ENCODE data around the gene NOL4L. TPM values are rescaled to one million over a fixed set of nuclear protein-coding genes. Genes with fewer than 3 reads are reported as not detected.

NOL4L gene
- total RNA-seq, 1 donor from 2014 or later = 30.5 TPM

GRCh38 chr20:32555584-32555983 lies 29.5 kb downstream of the NOL4L start:
- Mint-ChIP-seq H3K4me1 (ENCODE audit: unreplicated experiment) (peaks cover 33% of the 10 kb centered on the region), H3K27me3 (ENCODE audit: unreplicated experiment) (no peaks in the 10 kb centered on the region), H3K9me3 (ENCODE audit: unreplicated experiment) (no peaks in the 10 kb centered on the region), H3K27ac (ENCODE audit: unreplicated experiment) (no peak overlapping the region), H3K36me3 (ENCODE audit: unreplicated experiment) (peaks cover 3% of the 10 kb centered on the region), H3K4me3 (ENCODE audit: unreplicated experiment) (no peak overlapping the region)
- no peak for DNase-seq (ENCODE audit: extremely low spot score, unreplicated experiment)
- TF ChIP-seq, protein P1, sequence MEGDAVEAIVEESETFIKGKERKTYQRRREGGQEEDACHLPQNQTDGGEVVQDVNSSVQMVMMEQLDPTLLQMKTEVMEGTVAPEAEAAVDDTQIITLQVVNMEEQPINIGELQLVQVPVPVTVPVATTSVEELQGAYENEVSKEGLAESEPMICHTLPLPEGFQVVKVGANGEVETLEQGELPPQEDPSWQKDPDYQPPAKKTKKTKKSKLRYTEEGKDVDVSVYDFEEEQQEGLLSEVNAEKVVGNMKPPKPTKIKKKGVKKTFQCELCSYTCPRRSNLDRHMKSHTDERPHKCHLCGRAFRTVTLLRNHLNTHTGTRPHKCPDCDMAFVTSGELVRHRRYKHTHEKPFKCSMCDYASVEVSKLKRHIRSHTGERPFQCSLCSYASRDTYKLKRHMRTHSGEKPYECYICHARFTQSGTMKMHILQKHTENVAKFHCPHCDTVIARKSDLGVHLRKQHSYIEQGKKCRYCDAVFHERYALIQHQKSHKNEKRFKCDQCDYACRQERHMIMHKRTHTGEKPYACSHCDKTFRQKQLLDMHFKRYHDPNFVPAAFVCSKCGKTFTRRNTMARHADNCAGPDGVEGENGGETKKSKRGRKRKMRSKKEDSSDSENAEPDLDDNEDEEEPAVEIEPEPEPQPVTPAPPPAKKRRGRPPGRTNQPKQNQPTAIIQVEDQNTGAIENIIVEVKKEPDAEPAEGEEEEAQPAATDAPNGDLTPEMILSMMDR (IDR thresholded peaks at IDR 0.05) = no peak

GRCh38 chr20:32554965-32555289 lies 30.2 kb downstream of the NOL4L start:
- DNase-seq (ENCODE audit: extremely low spot score, unreplicated experiment) = no peak
- Mint-ChIP-seq H3K9me3 (ENCODE audit: unreplicated experiment) (no peaks in the 10 kb centered on the region), H3K4me1 (ENCODE audit: unreplicated experiment) (peaks cover 27% of the 10 kb centered on the region), H3K27ac (ENCODE audit: unreplicated experiment) (no peak overlapping the region), H3K36me3 (ENCODE audit: unreplicated experiment) (peaks cover 3% of the 10 kb centered on the region), H3K27me3 (ENCODE audit: unreplicated experiment) (no peaks in the 10 kb centered on the region), H3K4me3 (ENCODE audit: unreplicated experiment) (no peak overlapping the region)
- TF ChIP-seq, protein P1 (IDR thresholded peaks at IDR 0.05) = no peak

DNA sequence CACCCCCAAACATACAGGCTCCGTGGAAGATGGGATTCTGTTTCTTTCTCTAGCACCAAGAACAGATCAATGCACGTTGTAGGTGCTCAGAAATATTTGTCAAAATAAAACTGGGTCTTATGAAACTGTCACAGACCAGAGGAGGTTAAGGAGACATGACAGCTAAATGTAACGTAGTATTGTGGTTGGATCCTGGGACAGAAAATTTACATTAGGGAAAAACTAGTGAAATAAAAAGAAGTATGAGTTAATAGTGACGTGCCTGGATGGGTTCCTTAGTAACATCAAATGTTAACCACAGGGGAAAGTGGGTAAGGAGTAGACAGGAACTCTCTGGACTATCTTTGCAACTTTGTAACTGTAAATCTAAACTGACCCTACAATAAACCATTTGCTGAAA lies 31.5 kb downstream of the NOL4L start:
- TF ChIP-seq, protein P1 (IDR thresholded peaks at IDR 0.05) = no peak
- DNase-seq (ENCODE audit: extremely low spot score, unreplicated experiment) = no peak
- Mint-ChIP-seq H3K36me3 (ENCODE audit: unreplicated experiment) (peaks cover 5% of the 10 kb centered on the region), H3K9me3 (ENCODE audit: unreplicated experiment) (no peaks in the 10 kb centered on the region), H3K4me3 (ENCODE audit: unreplicated experiment) (no peak overlapping the region), H3K4me1 (ENCODE audit: unreplicated experiment) (peaks cover 17% of the 10 kb centered on the region), H3K27me3 (ENCODE audit: unreplicated experiment) (no peaks in the 10 kb centered on the region), H3K27ac (ENCODE audit: unreplicated experiment) (no peak overlapping the region)

DNA sequence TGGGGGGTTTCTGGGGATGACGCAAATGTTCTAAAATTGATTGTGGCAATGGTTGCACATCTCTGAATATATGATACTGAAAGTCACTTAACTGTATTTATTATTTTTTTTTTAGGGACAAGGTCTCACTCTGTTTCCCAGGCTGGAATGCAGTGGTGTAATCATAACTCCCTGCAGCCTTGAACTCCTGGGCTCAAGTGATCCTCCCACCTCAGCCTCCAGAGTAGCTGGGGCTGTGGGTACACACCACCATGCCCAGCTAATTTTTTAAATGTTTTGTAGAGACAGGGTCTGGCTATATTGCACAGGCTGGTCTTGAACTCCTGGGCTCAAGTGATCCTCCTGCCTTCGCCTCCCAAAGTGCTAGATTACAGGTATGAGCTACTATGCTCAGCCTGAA lies 33.4 kb downstream of the NOL4L start:
- Mint-ChIP-seq H3K4me1 (ENCODE audit: unreplicated experiment) (peaks cover 24% of the 10 kb centered on the region), H3K27ac (ENCODE audit: unreplicated experiment) (no peak overlapping the region), H3K9me3 (ENCODE audit: unreplicated experiment) (no peaks in the 10 kb centered on the region), H3K36me3 (ENCODE audit: unreplicated experiment) (peaks cover 5% of the 10 kb centered on the region), H3K4me3 (ENCODE audit: unreplicated experiment) (no peak overlapping the region), H3K27me3 (ENCODE audit: unreplicated experiment) (no peaks in the 10 kb centered on the region)
- no peak for DNase-seq (ENCODE audit: extremely low spot score, unreplicated experiment)
- TF ChIP-seq, protein P1 (IDR thresholded peaks at IDR 0.05) = no peak

DNA sequence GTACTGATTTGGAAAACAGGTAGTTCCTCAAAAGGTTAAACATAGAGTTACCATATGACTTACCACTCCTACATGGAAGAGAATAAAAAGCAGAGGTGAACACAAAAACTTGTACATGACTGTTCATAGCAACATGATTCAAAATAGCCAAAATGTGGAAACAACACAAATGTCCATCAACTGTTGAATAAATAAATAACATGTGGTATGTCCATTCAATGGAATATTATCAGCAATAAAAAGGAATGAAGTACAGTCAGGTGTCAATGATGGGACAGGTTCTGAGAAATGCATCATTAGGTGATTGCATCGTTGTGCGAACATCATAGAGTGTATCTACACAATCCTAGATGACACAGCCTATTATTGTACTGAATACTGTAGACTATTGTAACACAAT lies 35.3 kb downstream of the NOL4L start:
- TF ChIP-seq, protein P1 (IDR thresholded peaks at IDR 0.05) = no peak
- Mint-ChIP-seq H3K36me3 (ENCODE audit: unreplicated experiment) (peaks cover 2% of the 10 kb centered on the region), H3K9me3 (ENCODE audit: unreplicated experiment) (no peaks in the 10 kb centered on the region), H3K27ac (ENCODE audit: unreplicated experiment) (no peak overlapping the region), H3K27me3 (ENCODE audit: unreplicated experiment) (no peaks in the 10 kb centered on the region), H3K4me3 (ENCODE audit: unreplicated experiment) (no peak overlapping the region), H3K4me1 (ENCODE audit: unreplicated experiment) (peaks cover 41% of the 10 kb centered on the region)
- DNase-seq (ENCODE audit: extremely low spot score, unreplicated experiment) = no peak
